Lower leg skin (tissue), 4 donors: ENCODE results near the gene PTPRN2. TPM values are rescaled to one million over a fixed set of nuclear protein-coding genes. Genes with fewer than 3 reads are reported as not detected.

Experiments used
- DNase-seq, 2 donors: peaks; one replicate each; pipeline ENCODE4 v3.0.0-alpha.2; 2019; ENCODE audit warnings: low spot score in 2 of 2
- H3K4me3 ChIP-seq: fragments of 200-600 bp; sonication (generic); 2 replicates; pipeline ENCODE4 v1.5.1; 2017; ENCODE audit warnings: mild to moderate bottlenecking, low read depth; ENCODE audit not compliant: poor library complexity, severe bottlenecking
- CTCF ChIP-seq, 3 donors: fragments of 450-650 bp; IDR thresholded peaks; one replicate each; pipeline ENCODE4 v1.5.1; 2016; ENCODE audit warnings: antibody characterized with exemption in 3 of 3, mild to moderate bottlenecking in 3 of 3, moderate library complexity in 2 of 3
- POLR2A ChIP-seq, 2 donors: fragments of 450-650 bp; IDR thresholded peaks; one replicate each; pipeline ENCODE4 v1.6.1; 2016 to 2017; ENCODE audit warnings: antibody characterized with exemption in 2 of 2, mild to moderate bottlenecking in 1 of 2, moderate library complexity in 1 of 2
- WGBS, 2 donors: methylation state at CpG; one replicate each; pipeline ENCODE4 v1.1.5; 2018; 5-methylcytosine and 5-hydroxymethylcytosine counted together
- intact Hi-C: fragments of 100-400 bp; cut with DNase I; formaldehyde crosslinking; loops from one replicate; pipeline ENCODE4 v1.15.0; 2023; ENCODE audit warnings: low total_unique reads
- total RNA-seq, 4 donors: library from RNA; depleted of rRNA; stranded (reverse); fragments of >200 nt; gene quantifications; one replicate each; pipeline ENCODE4 v1.1.0, GENCODE V29; 2016

Gene PTPRN2
- total RNA-seq, 4 donors from 2014 or later, result 0.11 to 1.6 (median 0.92) TPM

DNA sequence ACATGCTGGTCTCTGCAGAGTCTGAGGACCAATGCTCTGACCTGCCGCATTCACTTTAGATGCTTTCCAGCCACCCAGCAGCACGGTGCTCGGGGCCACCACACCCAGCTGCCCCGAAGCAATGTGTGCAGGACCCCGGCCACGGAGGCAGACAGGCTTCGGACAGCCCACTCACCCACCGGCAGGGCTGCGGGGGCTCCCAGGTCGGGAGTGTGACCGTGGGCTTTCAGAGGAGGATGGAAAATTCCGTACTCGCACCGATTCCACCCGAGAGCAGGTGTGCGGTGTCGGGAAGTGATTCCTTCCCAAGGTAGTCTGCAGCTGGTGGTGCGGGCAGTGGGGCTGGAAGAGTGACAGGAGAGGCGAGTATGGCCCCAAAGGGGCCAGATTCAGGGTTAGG, 1059.9 kb downstream of the PTPRN2 start:
- DNase-seq, result peak in 1 of 2 donors; percentile 70
- 79 to 83% methylated on average over 19 of the region's 19 CpGs for WGBS, 2 donors
- no peak overlapping the region for H3K4me3 ChIP-seq
- intact Hi-C loops, result no loop called here
- no peak for TF ChIP-seq POLR2A (IDR thresholded peaks at IDR 0.05)
- TF ChIP-seq CTCF (IDR thresholded peaks at IDR 0.05), result no peak

DNA sequence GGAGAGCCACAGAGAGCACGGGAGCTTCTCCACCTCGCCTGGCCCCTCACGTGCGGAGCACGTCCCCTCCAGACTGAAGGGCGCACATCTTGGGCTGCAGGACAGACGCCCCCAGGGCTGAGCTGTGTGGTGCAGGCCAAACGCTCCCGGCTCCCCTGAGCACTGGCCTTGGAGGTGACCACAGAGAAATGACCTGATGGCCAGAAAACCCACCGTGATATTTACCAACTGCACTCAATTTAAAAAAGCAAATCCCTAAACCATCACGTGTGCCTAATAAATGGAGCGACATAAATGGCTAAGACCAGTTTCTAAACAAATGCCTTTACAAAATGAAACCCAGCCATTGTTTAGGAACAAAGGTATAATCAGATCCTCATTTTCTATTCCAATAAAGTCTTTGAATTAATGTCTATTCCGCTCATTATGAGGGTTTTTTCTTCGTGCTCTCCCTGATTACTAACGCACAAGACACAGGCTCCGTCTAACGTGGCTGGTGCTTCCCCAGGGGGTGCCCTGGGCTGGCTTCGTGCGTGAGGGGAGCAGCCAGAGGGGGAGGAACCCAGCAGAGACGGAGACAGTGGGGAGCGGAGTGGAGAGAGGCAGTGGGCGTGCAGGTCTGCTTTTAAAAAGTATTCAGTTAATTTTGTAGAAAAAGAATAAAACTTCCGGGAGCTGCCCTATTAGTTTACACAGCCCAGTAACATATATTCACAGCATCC, 1060.5 kb downstream of the PTPRN2 start:
- no peak for DNase-seq
- intact Hi-C loops, result no loop called here
- WGBS, 2 donors, result 61 to 68% methylated on average over 23 of the region's 23 CpGs

DNA sequence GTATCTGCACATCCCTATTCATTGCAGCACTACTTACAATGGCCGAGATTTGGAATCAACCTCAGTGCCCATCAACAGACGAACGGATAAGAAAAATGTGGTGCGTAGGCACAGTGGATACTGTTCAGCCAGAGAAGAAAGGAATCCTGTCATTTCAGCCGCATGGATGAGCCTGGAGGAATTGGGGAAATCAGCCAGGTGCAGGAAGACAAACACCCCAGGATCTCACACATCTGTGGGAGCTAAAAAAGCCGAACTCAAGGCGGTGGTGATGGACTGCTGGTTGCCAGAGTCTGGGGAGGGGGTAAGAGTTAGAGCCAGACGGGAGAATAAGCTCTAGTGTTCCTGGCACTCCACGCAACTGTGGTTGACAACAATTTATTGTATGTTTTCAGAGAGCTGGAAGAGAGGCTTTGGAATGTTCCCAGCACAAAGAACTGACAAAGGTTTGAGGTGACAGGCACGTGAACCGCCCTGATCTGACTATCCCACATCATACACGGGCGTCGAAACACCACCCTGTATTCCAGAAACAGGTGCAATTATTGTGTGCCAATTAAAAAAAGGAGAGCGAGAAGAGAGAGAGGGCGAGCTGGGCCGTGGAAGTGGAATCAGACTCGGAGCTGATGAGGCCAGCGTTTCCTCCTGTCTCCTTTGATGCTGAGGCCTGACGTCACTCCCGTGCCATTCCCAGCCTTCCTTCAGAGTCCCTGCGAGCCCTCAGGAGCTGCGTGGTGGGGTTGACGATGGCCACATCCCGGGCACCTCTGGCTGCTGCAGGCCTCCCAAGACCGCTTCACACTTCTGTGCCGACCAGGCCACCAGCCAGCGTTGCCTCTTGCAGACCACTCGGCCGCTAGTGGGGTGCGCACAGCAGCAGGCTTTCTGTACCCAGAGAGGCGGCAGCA, 1061.4 kb downstream of the PTPRN2 start:
- H3K4me3 ChIP-seq, result no peak overlapping the region
- intact Hi-C loops, result no loop called here
- WGBS, 2 donors, result 53 to 59% methylated on average over 32 of the region's 32 CpGs
- peak in 1 of 2 donors; percentile 82 for DNase-seq
- TF ChIP-seq POLR2A (IDR thresholded peaks at IDR 0.05), result no peak
- no peak for TF ChIP-seq CTCF (IDR thresholded peaks at IDR 0.05)

More for the DNA sequence above, 1060.5 kb downstream of the PTPRN2 start:
- no peak overlapping the region for H3K4me3 ChIP-seq
- TF ChIP-seq CTCF (IDR thresholded peaks at IDR 0.05) (no peak), POLR2A (IDR thresholded peaks at IDR 0.05) (no peak)

DNA sequence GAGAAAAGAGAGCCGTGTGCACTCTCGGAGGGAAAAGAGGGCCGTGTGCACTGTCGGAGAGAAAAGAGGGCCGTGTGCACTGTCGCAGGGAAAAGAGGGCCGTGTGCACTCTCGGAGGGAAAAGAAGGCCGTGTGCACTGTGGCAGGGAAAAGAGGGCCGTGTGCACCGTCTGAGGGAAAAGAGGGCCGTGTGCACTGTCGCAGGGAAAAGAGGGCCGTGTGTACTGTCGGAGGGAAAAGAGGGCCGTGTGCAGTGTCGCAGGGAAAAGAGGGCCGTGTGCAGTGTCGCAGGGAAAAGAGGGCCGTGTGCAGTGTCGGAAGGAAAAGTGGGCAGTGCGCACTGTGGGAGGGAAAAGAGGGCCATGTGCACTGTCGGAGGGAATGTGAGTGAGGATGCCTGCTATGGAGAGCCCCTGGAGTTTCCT, 1062.1 kb downstream of the PTPRN2 start:
- WGBS, 2 donors, result 79 to 88% methylated on average over 23 of the region's 23 CpGs
- DNase-seq, result peak in 1 of 2 donors; percentile 37
- no peak overlapping the region for H3K4me3 ChIP-seq
- intact Hi-C loops, result no loop called here
- TF ChIP-seq CTCF (IDR thresholded peaks at IDR 0.05) (no peak), POLR2A (IDR thresholded peaks at IDR 0.05) (no peak)

DNA sequence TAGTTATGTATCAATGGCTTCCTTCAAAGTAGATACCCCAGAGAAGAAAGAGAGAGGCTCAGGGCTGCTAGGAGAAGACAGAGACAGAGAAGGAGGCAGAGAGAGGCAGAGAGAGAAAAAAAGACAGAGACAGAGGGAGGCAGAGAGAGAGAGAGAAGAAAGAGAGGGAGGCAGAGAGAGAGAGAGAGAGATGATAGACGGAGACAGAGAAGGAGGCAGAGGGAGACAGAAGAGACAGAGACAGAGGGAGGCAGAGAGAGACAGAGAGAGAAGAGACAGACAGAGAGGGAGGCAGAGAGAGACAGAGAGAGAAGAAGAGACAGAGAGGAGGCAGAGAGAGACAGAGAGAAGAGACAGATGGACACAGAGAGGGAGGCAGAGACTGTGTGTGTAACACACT, 1062.9 kb downstream of the PTPRN2 start:
- H3K4me3 ChIP-seq, result no peak overlapping the region
- DNase-seq, result no peak
- 75 to 79% methylated on average over 1 of the region's 1 CpG for WGBS, 2 donors
- intact Hi-C loops, result no loop called here
- no peak for TF ChIP-seq POLR2A (IDR thresholded peaks at IDR 0.05)
- TF ChIP-seq CTCF (IDR thresholded peaks at IDR 0.05), result no peak
